ENCODE data around the gene ATP6V1B1.

DNA sequence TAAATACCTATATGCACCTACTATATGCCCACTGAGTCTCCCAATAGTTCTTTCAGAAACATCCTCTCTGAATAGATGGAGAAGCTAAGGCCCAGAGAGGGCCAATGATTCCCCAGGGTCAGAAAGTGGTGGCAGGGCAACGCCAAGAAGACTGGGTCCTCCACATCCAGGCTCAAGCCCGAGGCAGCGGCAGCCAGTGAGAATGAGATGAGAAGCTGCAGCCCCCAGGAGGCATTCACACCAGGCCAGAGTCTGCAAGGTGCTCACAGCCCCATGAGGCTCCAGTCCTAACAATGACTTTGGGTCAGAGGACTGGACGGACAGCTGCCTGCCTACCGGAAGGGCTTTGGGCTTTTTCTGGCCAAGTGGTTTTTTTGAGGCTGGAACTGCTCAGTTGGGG, 55.4 kb downstream of the ATP6V1B1 start:
- TF ChIP-seq JUNB (IDR thresholded peaks at IDR 0.05; ENCODE audit: unreplicated experiment) (no peak), EZH2phosphoT487 (IDR thresholded peaks at IDR 0.05; ENCODE audit: unreplicated experiment) (no peak)
